GM10266 (cell line): ENCODE measurements around the gene PRRC2B.
"Not testable (repeated sequence)": the region's sequence is repeated elsewhere in the genome, so short reads cannot be mapped to it uniquely, and the experiment has no call there.

ENCODE experiments used
- DNase-seq: peaks from one replicate; pipeline ENCODE4 v3.0.0; 2012; ENCODE audit errors: extremely low spot score
- CTCF ChIP-seq: IDR thresholded peaks from 2 replicates; pipeline ENCODE4 v1.5.1; 2012; ENCODE audit warnings: mild to moderate bottlenecking, low read depth; ENCODE audit not compliant: control insufficient read depth, insufficient read depth; ENCODE audit errors: missing control alignments

PRRC2B gene

GRCh38 chr9:131393622-131394463 is at the start of gene PRRC2B:
PRRC2B (plus strand) TSS chr9:131394086; CDS start chr9:131430145, 36,059 bp downstream.
- peak; percentile 97 for DNase-seq
- TF ChIP-seq CTCF: peak; percentile 73

- not testable (repeated sequence) for DNase-seq
These were observed 48.9 kb upstream of the PRRC2B start for GRCh38 chr9:131344931-131345535.

- no peak for TF ChIP-seq CTCF
- no peak for DNase-seq
These were observed 47.3 kb upstream of the PRRC2B start for GRCh38 chr9:131346559-131346958.

GRCh38 chr9:131347376-131348020 is 46.4 kb upstream of the PRRC2B start:
- no peak for TF ChIP-seq CTCF
- no peak for DNase-seq

GRCh38 chr9:131348631-131349521 is 45.0 kb upstream of the PRRC2B start:
- no peak for TF ChIP-seq CTCF
- DNase-seq: no peak

GRCh38 chr9:131349522-131349880 is 44.4 kb upstream of the PRRC2B start:
- TF ChIP-seq CTCF: no peak
- no peak for DNase-seq
